ENCODE results near the gene VAV1.
"Not testable (repeated sequence)": the region's sequence is repeated elsewhere in the genome, so short reads cannot be mapped to it uniquely, and the experiment has no call there.

Gene VAV1

DNA sequence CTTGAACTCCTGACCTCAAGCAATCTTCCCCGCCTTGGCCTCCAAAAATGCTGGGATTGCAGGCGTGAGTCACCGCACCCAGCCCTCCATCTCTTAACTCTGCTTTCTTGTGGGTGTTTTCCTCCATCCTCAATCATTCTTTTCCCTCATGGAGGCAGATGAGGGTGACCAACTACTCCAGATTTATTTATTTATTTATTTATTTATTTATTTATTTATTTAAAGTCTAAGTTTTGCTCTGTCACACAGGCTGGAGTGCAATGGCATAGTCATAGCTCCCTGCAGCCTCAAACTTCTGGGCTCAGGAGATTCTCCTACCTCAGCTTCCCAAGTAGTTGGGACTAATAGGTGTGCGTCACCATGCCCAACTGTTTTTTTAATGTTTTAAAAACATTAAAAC lies 14.9 kb downstream of the VAV1 start:
- no peak for DNase-seq (ENCODE audit: low read depth in 2 of 2)

DNA sequence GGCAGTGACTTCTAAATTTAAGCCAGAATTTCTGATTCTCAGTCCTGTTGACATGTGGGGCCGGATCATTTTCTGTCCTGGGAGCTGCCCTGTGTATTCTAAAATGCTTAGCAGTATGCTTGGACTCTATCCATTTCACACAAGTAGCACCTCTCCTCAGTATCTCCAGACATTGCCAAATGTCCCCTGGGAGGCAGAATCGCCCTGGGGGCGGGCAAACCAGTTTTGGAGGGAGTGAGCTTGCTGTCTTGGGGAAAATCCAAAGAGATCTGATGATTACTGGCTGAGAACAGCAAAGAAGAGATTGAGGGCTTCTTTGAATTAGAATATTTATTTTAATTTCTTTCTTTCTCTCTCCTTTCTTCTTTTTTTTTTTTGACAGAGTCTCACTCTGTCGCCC lies 16.4 kb downstream of the VAV1 start:
- no peak for DNase-seq (ENCODE audit: low read depth in 2 of 2)

DNA sequence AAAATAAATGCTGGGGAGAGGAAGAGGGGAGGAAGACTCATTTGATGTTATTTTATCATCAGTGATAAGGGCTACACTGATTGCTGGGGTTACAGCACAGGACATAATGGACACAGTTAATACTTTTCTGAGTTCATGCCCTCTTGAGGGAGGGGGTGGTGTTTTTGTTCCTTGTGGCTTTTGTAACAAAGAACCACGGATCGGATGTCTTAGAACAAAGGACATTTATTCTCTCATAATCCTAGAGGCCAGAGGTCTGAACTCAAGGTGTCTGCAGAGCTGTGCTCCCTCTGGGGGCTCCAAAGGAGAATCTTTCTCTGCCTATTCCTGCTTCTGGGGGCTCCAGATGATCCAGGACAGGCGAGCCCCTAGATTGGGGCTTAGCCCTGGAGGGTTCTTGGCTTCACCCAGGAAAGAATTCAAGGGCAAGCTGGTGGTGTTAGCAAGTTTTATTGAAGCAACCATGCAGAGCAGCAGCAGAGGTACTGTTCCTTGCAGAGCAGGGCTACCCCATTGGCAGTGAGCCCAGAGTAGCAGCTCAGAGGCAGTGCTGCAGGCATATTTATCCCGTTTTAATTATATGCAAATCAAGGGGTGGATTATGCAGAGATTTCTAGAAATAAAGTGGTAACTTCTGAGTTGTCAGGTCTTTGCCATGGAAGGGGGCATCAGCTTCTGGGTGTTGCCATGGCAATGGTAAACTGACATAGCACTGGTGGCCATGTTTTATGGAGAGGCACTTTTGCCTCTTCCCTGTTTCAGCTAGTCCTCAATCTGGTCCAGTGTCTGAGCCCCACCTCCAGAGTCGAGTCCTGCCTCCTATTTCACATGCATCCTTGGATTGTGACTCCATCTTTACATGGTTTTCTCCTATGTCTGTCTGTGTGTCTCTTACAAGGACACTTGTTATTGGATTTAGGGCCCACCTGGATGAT lies 18.0 kb downstream of the VAV1 start:
- no peak for DNase-seq (ENCODE audit: low read depth in 2 of 2)

DNA sequence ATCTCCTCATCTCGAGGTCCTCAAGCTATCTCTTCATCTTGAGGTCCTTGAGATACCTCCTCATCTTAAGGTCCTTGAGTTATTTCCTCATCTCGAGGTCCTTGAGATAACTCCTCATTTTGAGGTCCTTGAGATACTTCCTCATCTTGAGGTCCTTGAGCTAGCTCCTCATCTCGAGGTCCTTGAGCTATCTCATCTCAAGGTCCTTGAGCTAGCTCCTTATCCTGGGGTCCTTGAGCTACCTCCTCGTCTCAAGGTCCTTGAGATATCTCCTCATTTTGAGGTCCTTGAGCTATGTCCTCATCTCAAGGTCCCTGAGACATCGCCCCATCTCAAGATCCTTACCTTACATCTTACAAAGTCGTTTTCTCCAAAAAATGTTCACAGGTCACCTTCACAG lies 18.7 kb downstream of the VAV1 start:
- no peak for DNase-seq (ENCODE audit: low read depth in 2 of 2)

DNA sequence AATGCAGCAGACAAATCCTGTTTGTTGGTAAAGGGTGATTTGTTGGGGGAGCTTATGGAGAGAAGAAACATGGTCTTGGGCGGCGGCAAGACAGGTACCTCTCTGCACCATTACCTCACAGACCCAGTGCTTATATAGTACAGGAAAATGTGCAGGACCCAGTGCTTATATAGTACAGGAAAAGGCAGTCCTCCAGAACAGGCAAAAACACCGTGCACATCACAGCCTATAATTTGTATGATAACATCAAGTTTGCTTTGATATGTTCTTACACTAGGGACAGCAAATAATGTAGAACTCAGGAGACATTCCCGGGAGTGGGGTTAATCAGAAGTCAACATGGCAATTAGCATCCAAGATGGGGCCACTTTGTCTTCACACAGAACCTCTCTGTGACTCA lies 20.9 kb downstream of the VAV1 start:
- DNase-seq (ENCODE audit: low read depth in 2 of 2): no peak

DNA sequence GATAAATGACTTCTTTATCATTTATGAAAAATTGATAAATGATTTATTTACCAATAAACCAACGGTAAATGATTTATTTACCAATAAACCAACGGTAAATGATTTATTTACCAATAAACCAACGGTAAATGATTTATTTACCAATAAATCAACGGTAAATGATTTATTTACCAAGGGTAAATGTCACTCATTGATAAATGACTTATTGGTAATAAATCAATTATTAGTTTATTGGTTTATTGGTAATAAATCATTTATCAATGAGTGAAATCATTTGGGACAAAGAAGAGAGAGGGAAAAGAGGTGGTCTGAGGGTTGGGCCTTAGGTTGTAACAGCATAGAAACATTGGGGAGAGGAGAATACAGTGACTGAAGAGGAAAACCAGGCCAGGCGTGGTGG lies 21.5 kb downstream of the VAV1 start:
- no peak for DNase-seq (ENCODE audit: low read depth in 2 of 2)

DNA sequence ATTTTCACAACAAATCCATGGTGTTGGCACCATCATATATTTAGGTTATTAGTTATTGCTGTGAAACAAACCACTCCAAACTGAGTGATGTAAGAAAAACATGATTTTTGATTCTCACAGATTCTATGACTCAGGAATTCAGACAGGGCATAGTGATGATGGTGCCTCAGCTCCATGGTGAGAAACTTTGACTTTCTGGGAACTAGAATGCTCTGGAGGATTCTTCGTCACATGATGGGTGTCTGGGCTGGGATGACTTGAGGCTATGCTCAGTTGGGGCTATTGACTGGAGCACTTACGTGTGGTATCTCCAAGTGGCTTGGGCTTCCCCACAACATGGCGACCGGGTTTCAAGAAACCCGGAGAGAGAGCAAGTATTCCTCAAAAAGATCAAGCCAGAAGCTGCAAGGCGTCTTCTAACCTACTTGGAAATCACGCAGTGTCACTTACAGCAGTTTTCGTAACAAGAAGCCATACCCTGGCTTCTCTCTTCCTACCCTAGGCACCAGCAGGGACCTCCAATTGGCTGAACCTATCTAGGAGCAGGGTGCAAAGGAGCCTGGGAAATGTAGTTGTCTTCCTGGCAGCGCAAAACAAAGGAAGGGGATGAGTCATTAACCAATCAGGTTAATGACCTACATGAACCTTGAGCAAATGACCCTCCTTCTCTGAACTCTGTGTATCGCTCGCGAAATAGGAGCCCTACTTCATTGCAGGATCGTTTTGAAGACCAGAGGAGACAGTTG lies 22.4 kb downstream of the VAV1 start:
- DNase-seq (ENCODE audit: low read depth in 2 of 2): no peak

DNA sequence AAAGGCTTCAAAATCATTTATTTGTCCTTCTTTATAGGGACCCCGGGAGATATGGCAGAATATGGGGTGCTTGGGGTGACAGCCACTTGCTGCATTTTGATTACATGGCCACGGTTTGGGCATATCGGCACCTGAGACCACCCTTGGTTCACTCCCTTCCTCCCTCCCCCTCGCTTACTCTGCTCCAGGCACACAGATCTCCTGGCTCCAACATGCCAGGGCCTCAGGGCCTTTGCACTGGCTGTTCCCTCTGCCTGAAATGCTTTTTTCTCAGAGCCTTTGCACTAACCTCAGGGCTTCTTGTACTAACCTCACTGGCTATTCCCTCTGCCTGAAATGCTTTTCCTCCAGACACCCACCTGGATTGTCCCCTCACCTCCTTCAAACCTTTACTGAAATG lies 23.8 kb downstream of the VAV1 start:
- no peak for DNase-seq (ENCODE audit: low read depth in 2 of 2)

DNA sequence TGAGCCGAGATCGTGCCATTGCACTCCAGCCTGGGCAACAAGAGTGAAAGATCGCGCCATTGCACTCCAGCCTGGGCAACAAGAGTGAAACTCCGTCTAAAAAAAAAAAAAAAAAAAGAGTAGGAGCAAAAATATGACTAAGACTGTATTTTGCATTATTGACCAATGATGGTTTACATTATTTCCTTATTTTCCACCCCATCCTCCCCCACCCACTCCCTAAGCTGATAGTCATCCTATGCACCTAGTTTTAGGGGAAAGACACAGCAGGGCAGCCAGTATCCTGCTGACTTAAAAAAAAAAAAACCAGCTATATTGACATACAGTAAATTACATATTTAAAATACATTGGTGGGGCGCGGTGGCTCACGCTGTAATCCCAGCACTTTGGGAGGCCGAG lies 25.1 kb downstream of the VAV1 start:
- DNase-seq (ENCODE audit: low read depth in 2 of 2): no peak

DNA sequence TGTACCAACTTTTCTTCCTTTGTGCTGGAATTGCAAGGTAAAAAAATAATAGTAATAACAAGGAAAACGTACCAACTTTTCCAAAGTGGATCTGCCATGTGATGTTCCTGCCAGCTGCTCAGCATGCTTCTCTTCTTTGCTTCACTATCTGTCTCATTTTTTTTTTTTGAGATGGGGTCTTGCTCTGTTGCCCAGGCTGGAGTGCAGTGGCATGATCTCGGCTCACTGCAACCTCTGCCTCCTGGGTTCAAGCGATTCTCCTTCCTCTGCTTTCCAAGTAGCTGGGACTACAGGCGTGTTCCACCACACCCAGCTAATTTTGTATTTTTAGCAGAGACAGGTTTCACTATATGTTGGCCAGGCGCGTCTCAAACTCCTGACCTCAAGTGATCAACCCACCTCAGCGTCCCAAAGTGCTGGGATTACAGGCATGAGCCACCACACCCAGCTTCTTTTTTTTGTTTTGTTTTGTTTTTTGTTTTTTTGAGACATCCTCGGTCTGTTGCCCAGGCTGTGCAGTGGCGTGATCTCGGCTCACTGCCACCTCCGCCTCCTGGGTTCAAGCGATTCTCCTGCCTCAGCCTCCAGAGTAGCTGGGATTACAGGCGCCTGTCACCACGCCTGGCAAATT lies 27.8 kb downstream of the VAV1 start:
- DNase-seq (ENCODE audit: low read depth in 2 of 2): not testable (repeated sequence)

DNA sequence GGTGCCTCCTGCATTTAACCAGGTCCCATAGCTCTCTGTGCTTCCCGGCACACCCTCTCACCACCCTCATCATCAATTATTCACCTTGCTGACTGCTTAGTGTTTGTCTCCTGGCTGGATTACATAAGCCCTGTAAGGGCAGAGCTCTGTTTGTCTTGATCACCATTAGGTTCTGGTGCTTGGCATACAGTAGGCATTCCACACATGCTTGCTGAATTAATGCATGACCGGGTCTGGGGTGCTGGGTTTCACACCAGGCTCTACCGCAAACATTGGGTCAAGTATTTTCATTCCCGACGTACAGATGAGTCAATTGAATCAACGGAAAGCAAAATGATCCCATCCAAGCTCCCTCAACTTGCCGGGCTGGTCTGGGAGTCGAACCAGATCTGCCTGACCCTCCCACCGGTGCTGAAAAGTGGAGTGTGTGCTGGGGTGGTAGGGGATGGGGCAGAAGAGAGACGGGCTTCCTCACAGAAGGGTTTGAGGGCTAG lies 28.5 kb downstream of the VAV1 start:
- no peak for DNase-seq (ENCODE audit: low read depth in 2 of 2)

DNA sequence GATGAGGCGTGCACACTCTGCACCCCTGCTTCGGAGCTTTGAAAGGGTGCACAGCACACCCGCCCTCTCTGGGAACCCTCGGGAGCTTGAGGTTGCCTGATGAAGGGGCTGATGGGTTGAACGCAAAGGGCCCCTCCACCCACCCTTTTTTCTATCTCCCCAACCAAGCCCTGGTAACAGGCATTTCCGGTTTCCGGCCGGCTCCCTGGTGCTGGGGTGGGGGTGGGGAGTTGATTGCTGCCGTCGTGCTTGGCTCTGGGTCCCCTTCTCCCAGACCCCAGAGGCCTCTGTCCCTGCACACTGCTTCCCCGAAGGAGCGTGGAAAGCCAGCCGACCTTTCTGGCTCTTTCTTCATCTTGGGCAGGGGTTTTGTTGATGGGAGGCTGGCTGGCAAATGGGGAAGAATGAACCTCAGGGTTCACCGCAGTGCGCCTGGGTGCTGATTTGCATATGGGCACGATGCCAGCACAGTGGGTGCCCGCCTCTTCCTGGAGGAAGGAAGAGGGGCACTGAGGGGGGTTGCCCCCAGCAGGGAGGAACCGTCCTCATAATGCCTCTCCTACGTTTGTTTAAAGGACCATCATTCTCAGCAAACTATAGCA lies 29.1 kb downstream of the VAV1 start:
- DNase-seq (ENCODE audit: low read depth in 2 of 2): peak; percentile 62 to 65

DNA sequence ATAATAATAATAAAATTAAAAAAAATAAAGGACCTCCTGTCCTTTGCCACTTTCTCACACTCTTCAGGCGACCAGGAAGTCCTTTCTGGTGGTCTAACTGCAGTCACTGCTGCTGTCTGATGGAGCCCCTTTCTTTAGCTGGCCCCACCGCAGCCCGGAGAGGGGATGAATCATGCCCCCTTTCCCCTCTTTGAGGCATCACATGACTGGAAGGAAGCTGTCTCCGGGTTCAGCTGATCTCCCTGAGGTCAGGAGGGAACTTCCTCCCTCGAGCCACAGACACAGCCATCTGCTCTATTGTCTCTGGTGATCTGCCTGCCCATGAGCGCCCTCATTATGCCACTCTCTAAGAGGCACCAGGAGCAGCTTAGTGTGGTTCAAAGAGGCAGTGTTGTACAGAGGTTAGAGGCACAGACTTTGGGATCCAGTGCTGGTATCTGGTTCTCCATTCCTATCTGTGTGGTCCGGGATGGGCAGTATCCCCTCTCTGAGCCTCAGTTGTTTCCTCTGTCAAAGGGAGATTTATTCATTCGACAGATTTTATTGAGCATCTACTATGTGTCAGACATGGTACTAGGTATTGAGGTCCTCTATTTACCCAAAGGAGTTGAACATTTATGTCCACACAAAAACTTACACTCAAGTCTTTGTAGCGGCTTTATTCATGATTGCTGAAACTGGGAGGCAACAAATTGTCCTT lies 30.0 kb downstream of the VAV1 start:
- DNase-seq (ENCODE audit: low read depth in 2 of 2): peak; percentile 41 to 67

DNA sequence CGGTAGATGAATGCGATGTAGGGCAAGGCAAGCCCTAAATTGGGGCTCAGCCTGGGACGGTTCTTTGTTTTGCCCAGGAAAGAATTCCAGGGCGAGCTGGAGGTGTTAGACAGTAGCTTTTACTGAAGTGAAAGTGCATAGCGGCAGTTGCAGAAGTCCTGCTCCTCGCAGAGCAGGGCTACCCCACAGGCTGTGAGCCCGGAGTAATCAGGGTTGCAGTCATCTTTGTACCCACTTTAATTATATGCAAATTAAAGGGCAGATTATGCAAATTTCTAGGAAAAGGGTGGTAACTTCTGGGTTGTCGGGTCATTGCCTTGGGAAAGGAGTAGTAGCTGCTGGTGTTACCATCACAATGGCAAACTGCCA lies 30.5 kb downstream of the VAV1 start:
- no peak for DNase-seq (ENCODE audit: low read depth in 2 of 2)

DNA sequence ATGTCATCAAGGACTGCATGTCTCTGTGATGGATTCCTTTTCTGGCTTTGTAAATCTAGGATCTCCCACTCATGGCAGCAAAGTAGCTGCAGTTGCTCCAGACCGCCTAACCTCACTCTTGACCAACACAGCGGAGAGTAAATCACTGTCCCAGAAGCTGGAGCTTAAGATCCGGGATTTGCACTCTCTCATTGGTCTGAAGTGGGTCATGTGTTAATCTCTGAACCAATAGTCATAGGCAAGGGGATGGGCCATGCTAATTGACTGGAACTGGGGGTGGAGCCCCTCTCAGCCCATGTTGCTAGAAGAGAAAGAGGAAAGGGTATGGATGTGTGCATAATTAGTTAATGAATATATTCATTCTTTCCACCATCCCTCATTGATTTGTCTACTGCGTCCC lies 34.0 kb downstream of the VAV1 start:
- no peak for DNase-seq (ENCODE audit: low read depth in 2 of 2)

DNA sequence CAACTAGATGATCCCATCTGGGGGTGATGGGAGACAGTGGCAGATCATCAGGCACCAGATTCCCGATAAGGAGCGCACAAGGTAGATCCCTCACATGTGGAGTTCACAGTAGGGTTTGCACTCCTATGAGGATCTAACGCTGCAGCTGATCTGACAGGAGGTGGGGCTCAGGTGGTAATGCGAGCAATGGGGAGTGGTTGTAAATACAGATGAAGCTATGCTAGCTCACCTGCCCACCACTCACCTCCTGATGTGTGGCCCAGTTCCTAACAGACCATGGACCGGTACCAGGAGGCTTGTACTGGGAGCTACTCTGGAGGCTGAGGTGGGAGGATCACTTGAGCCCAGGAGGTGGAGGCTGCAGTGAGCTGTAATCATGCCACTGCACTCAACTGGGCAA lies 34.8 kb downstream of the VAV1 start:
- no peak for DNase-seq (ENCODE audit: low read depth in 2 of 2)

DNA sequence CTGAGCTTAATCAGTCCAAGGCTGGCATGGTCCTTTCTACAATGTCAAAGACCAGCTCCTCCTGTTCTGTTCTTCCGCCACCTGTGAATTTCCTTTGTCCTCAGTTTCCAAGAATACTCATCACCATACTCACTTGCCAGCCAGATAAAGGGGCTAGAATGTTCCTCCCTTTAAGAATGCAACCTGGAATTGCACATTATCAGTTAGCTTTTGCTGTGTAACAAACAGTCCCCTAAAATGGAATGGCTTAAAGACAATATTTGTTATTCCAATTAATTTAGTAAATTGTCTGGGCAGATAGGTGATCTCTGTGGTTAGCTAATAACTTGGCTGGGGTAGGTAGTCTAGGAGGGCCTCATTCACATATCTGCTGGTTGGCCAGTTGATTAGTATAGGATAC lies 36.0 kb downstream of the VAV1 start:
- DNase-seq (ENCODE audit: low read depth in 2 of 2): no peak

DNA sequence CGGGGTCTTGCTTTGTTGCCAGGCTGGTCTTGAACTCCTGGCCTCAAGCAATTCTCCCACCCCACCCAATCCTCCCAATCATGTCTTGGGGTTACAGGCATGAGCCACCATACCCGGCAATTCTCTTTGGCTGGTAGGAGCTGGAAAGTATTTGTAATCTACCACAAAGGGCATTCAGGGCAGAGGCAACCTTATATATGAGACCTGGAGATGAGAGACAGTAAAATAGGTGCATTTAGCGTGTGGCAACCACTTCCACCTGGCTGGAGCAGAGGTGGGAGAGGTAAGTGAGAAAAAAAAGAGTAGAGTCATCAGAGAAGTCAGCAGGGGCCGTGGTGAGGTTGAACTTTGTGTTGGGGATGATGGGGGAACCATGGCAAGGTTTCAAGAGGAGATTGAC lies 36.8 kb downstream of the VAV1 start:
- no peak for DNase-seq (ENCODE audit: low read depth in 2 of 2)

DNA sequence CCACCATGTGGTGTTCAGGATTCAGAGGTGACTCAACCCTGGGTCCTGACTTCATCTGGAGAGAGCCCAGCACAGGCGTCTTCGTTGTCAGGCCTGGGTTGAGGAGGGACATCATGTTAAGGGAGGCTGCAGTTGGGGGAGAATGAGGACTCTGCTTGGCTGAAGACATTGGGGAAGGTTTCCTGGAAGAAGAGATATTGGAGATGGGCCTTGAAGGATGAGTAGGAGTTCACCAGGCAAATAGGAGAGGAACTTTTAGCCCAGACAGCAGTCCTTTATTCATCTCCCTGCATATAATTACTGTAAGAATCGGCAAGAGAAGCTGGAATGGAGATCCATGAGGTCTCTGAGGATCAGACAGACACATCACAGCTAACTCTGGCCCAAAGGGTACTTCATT lies 38.9 kb downstream of the VAV1 start:
- no peak for DNase-seq (ENCODE audit: low read depth in 2 of 2)

DNA sequence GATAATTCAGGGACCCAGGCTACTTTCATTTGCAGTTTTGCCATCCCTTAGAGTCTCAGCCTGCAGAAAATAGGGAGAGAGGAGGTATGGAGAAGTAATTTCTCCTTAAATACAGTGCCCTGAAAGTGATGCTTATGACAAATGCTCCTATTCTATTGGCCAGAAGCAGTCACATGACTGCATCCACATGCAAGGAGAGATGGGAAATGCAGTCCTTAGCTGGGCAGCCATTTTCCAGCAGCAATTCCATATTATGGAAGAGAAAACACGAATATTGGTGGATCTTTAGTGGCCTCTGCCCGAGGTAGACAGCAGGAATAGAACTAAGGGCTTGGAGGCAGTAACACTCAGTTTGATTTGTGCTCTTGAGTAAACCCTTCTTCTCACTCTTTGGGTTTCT lies 39.4 kb downstream of the VAV1 start:
- no peak for DNase-seq (ENCODE audit: low read depth in 2 of 2)

DNA sequence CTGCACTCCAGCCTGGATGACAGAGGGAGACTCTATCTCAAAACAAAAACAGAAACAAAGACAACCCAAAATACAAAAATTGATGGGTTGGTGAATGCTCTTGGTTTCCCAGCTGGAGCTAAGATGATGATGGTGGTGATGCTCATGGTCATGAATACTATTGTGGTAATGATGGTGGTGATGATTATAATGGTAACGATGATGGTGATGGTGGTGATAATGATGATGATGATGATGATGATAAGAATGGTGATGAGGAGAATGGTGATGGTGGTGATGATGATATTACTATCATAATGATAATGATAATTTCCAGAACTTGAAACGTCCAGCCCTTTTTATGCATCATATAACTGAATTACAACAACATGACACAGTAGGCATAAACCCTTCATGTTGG lies 40.1 kb downstream of the VAV1 start:
- DNase-seq (ENCODE audit: low read depth in 2 of 2): no peak

DNA sequence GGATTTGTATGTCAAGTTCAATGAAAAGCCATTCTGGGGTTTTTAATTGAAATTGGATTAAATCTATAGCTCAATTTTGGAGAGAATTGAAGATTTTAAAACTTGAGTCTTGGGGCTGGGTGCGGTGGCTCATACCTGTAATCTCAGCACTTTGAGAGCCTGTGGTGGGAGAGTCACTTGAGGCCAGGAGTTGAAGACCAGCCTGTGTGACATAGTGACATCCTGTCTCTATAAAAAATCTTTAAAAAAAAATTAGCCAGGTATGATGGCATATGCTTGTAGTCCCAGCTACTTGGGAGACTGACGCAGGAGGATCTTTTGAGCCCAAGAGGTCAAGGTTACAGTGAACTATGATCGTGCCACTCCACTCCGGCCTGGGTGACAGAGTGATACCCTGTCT lies 41.2 kb downstream of the VAV1 start:
- DNase-seq (ENCODE audit: low read depth in 2 of 2): no peak
